IMR-90 (cell line): ENCODE data around the gene CCT5. TPM values are rescaled to one million over a fixed set of nuclear protein-coding genes. Genes with fewer than 3 reads are reported as not detected.
"Not testable (repeated sequence)": the region's sequence is repeated elsewhere in the genome, so short reads cannot be mapped to it uniquely, and the experiment has no call there.

Experiments
- ATAC-seq: fragments of 200-7000 bp; cut with Tn5 transposase; 2 replicates; pipeline ENCODE4 v1.9.1; 2020; ENCODE audit warnings: low read depth, mild to moderate bottlenecking, moderate library complexity
- BruUV-seq: library from RNA; stranded (reverse); fragments of 400-500 nt; replicated peaks from 2 replicates; lab custom pipeline; 2021; lab: Mats Ljungman, UMichigan
- CTCF ChIA-PET: fragments of 300-600 bp; formaldehyde crosslinking; extraction: SDS; loops from one replicate; lab custom pipeline; 2021; ENCODE audit warnings: antibody characterized with exemption; lab: Yijun Ruan, JAX
- POLR2A ChIA-PET: fragments of 300-600 bp; sonication (Branson Sonifier 250); formaldehyde crosslinking; loops from one replicate; lab custom pipeline; 2022; ENCODE audit warnings: antibody characterized with exemption; ENCODE audit not compliant: unreplicated experiment; lab: Charles Lee
- DNase-seq: peaks from one replicate; pipeline ENCODE4 v3.0.0; 2013
- H2AFZ ChIP-seq: replicated peaks from 2 replicates; pipeline ENCODE3; 2013; ENCODE audit warnings: low read length, mild to moderate bottlenecking; ENCODE audit not compliant: poor library complexity
- H2AK5ac ChIP-seq: 2 replicates; pipeline ENCODE4 v1.6.1; 2013; ENCODE audit warnings: low read depth, low read length, inconsistent platforms
- H2AK9ac ChIP-seq: replicated peaks from 2 replicates; pipeline ENCODE3; 2013; ENCODE audit warnings: mild to moderate bottlenecking, low read depth, low read length, moderate library complexity; ENCODE audit not compliant: poor library complexity
- H2BK120ac ChIP-seq: 2 replicates; pipeline ENCODE4 v1.6.1; 2013; ENCODE audit warnings: low read depth, low read length, inconsistent platforms
- H2BK15ac ChIP-seq: 3 replicates; pipeline ENCODE4 v1.6.1; 2013; ENCODE audit warnings: low read depth, low read length, inconsistent platforms
- H2BK20ac ChIP-seq: 2 replicates; pipeline ENCODE4 v1.6.1; 2013; ENCODE audit warnings: low read depth, mild to moderate bottlenecking, inconsistent platforms, low read length, moderate library complexity
- H2BK5ac ChIP-seq: 2 replicates; pipeline ENCODE4 v1.6.1; 2013; ENCODE audit warnings: mild to moderate bottlenecking, low read depth, low read length, inconsistent platforms; ENCODE audit not compliant: poor library complexity, severe bottlenecking
- H3K14ac ChIP-seq: replicated peaks from 2 replicates; pipeline ENCODE4 v1.6.1; 2013; ENCODE audit warnings: low read depth, low read length, inconsistent platforms
- H3K18ac ChIP-seq: 2 replicates; pipeline ENCODE4 v1.6.1; 2013; ENCODE audit warnings: low read depth, low read length, control low read depth
- H3K23ac ChIP-seq: 2 replicates; pipeline ENCODE4 v1.6.1; 2013; ENCODE audit warnings: low read depth, low read length, inconsistent platforms
- H3K27ac ChIP-seq: 2 replicates; pipeline ENCODE4 v1.5.1; 2013; ENCODE audit warnings: mild to moderate bottlenecking, control low read depth, low read length; ENCODE audit not compliant: insufficient read depth
- H3K27me3 ChIP-seq: 2 replicates; pipeline ENCODE4 v1.6.1; 2013; ENCODE audit warnings: low read length; ENCODE audit not compliant: control insufficient read depth, insufficient read depth
- H3K36me3 ChIP-seq: 2 replicates; pipeline ENCODE4 v1.6.1; 2013; ENCODE audit warnings: low read length, mixed read lengths; ENCODE audit not compliant: control insufficient read depth, insufficient read depth
- H3K4ac ChIP-seq: 2 replicates; pipeline ENCODE4 v1.6.1; 2013; ENCODE audit warnings: low read depth, low read length, inconsistent platforms
- H3K4me1 ChIP-seq: 2 replicates; pipeline ENCODE4 v1.6.1; 2013; ENCODE audit warnings: low read length, mixed read lengths; ENCODE audit not compliant: control insufficient read depth, insufficient read depth
- H3K4me2 ChIP-seq: 2 replicates; pipeline ENCODE4 v1.6.1; 2013; ENCODE audit warnings: low read depth, mild to moderate bottlenecking, control low read depth, low read length, moderate library complexity
- H3K4me3 ChIP-seq: 2 replicates; pipeline ENCODE4 v1.5.1; 2013; ENCODE audit warnings: low read depth, mild to moderate bottlenecking, control low read depth, low read length, moderate library complexity; ENCODE audit not compliant: insufficient read depth
- H3K56ac ChIP-seq: 2 replicates; pipeline ENCODE4 v1.6.1; 2013; ENCODE audit warnings: low read length, inconsistent platforms; ENCODE audit not compliant: insufficient read depth; ENCODE audit errors: extremely low read depth
- H3K79me1 ChIP-seq, 2 experiments: 2 replicates each; pipeline ENCODE4 v1.6.1; 2013; ENCODE audit warnings: low read length in 2 of 2, inconsistent platforms in 1 of 2, low read depth in 1 of 2
- H3K9ac ChIP-seq: 2 replicates; pipeline ENCODE4 v1.6.1; 2013; ENCODE audit warnings: low read depth, low read length, control low read depth
- H3K9me1 ChIP-seq: 2 replicates; pipeline ENCODE4 v1.6.1; 2013; ENCODE audit warnings: low read length, inconsistent platforms; ENCODE audit not compliant: insufficient read depth
- H3K9me3 ChIP-seq: 2 replicates; pipeline ENCODE4 v1.6.1; 2013; ENCODE audit warnings: low read length; ENCODE audit not compliant: control insufficient read depth, insufficient read depth
- H4K20me1 ChIP-seq: 2 replicates; pipeline ENCODE4 v1.6.1; 2013; ENCODE audit warnings: low read length, inconsistent platforms; ENCODE audit not compliant: insufficient read depth
- H4K5ac ChIP-seq: 2 replicates; pipeline ENCODE4 v1.6.1; 2013; ENCODE audit warnings: mild to moderate bottlenecking, low read depth, low read length, control low read depth
- H4K8ac ChIP-seq, 2 experiments: 2 replicates each; pipeline ENCODE4 v1.6.1; 2013; ENCODE audit warnings: low read depth in 2 of 2, low read length in 2 of 2, control low read depth in 1 of 2, inconsistent platforms in 1 of 2
- H4K91ac ChIP-seq: 2 replicates; pipeline ENCODE4 v1.6.1; 2013; ENCODE audit warnings: low read depth, low read length, inconsistent platforms; ENCODE audit not compliant: insufficient read depth
- BHLHE40 ChIP-seq: fragments of 150-350 bp; IDR thresholded peaks from 2 replicates; pipeline ENCODE4 v1.6.1; 2016; ENCODE audit warnings: mild to moderate bottlenecking, low read depth, low read length
- FOS ChIP-seq: fragments of 150-350 bp; IDR thresholded peaks from 2 replicates; pipeline ENCODE4 v1.6.1; 2016; ENCODE audit warnings: low read depth, low read length
- MAFK ChIP-seq: IDR thresholded peaks from 2 replicates; pipeline ENCODE4 v1.6.1; 2012; ENCODE audit warnings: low read depth, low read length, improper control_type of control experiment
- NFE2L2 ChIP-seq: fragments of 150-350 bp; IDR thresholded peaks from 2 replicates; pipeline ENCODE4 v1.6.1; 2016; ENCODE audit warnings: low read depth, mild to moderate bottlenecking, low read length
- RCOR1 ChIP-seq: IDR thresholded peaks from 2 replicates; pipeline ENCODE4 v1.6.1; 2012; ENCODE audit warnings: mild to moderate bottlenecking, low read length, improper control_type of control experiment; ENCODE audit not compliant: insufficient replicate concordance
- RFX5 ChIP-seq: IDR thresholded peaks from 2 replicates; pipeline ENCODE4 v1.8.0; 2012; ENCODE audit warnings: low read depth, mild to moderate bottlenecking, low read length, moderate library complexity
- WGBS, 2 experiments: methylation state at CpG; one replicate each; pipeline versions ENCODE4 v1.1.5 to v1.1.7; 2013; ENCODE audit warnings: missing lambda C conversion rate in 2 of 2; ENCODE audit not compliant: insufficient read length in 1 of 2; ENCODE audit errors: extremely low coverage in 2 of 2; 5-methylcytosine and 5-hydroxymethylcytosine counted together
- dilution Hi-C: fragments of 300-500 bp; cut with HindIII; formaldehyde crosslinking; loops from one replicate; pipeline ENCODE4 v1.14.3; 2018; ENCODE audit warnings: low sequenced_read_pairs; ENCODE audit not compliant: unreplicated experiment
- in situ Hi-C: fragments of 300-500 bp; cut with MboI; formaldehyde crosslinking; loops from 3 replicates; pipeline ENCODE4 v1.14.3; 2019; ENCODE audit warnings: low sequenced_read_pairs, inconsistent platforms, mixed read lengths
- intact Hi-C: fragments of 100-400 bp; cut with micrococcal nuclease; formaldehyde crosslinking; loops from 2 replicates; pipeline ENCODE4 v1.10.0; 2022
- polyA plus RNA-seq, 3 experiments: library from polyadenylated mRNA; depleted of rRNA; stranded (reverse); fragments of >200 nt; gene quantifications; 2 replicates each; pipeline ENCODE4 v1.2.3, GENCODE V29; 2012; ENCODE audit warnings: low replicate concordance in 1 of 3
- total RNA-seq: library from RNA; depleted of rRNA; stranded (reverse); fragments of >200 nt; gene quantifications from 2 replicates; pipeline ENCODE4 v1.2.3, GENCODE V29; 2012

Gene CCT5
- total and polyA plus RNA-seq, 2 of the 4 experiments (the other 2 are of a cell fraction): 358 to 481 TPM

DNA sequence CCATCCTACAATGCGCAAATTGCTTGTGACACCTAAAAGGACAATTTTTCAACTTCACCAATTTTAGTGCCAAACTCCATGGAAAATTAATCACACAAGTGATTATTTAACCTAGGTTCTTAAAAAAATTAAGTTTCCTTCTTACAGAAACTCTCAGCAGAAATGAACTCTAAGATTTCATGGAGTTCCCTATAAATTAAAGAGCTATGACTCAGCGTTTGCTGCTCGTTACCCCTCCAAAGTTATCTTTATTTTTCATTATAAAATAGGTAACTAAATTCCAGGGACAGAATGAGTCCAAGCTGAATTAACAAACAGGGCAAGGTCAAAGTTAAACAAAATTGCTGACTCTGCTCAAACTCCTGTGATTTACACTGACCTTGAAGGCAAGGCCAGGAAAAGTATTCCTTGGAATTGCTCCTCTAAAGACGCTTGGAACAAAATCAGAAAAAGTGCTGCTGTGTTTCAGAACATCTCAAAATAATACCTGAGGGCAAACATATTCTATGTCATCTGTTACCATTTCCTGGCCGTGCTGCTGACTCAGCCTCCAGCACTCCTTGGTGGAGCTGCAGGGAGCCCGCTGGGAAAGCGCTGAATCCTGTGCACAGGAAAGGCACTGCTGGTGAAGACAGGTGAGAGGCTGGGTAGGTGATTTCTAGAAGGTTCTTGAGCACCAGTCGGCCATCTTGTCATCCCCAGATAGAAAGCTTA lies 60.1 kb downstream of the CCT5 start:
- peak overlapping the region; percentile 61 for H2AFZ ChIP-seq
- H2BK120ac ChIP-seq: no peak overlapping the region
- ChIA-PET CTCF (interaction anchor here (1.1 kb wide), 1 partner anchor 19 kb away, joined by 3 read pairs; no protein-coding TSS in a partner anchor), POLR2A (no interaction called here)
- H2BK20ac ChIP-seq: no peak overlapping the region
- H3K79me1 ChIP-seq: peaks cover 0 to 9% of the 10 kb centered on the region in 2 experiments; a peak in 1 of 4 replicates
- no peak overlapping the region for H2AK5ac ChIP-seq
- no peak overlapping the region for H3K4ac ChIP-seq
- H4K5ac ChIP-seq: no peak overlapping the region
- no TSS peak for BruUV-seq
- no peak overlapping the region for H2BK15ac ChIP-seq
- no peak overlapping the region for H3K4me2 ChIP-seq
- no peak overlapping the region for H3K23ac ChIP-seq
- no peaks in the 10 kb centered on the region for H3K9me1 ChIP-seq
- ATAC-seq (no peak), DNase-seq (peak; percentile 59)
- TF ChIP-seq MAFK (peak; percentile 97), RFX5 (0 out of 2 replicates have a peak, but pooled peaks have one; percentile 40), FOS (no peak), BHLHE40 (no peak), RCOR1 (no peak), NFE2L2 (peak; percentile 79)
- dilution Hi-C loops (no loop called here), intact Hi-C loops (no loop called here), in situ Hi-C loops (no loop called here)
- H2BK5ac ChIP-seq: no peak overlapping the region
- peaks cover 8% of the 10 kb centered on the region for H3K4me1 ChIP-seq
- 0 out of 2 replicates have a peak overlapping the region, but pooled peaks have one; percentile 48 for H3K14ac ChIP-seq
- H3K4me3 ChIP-seq: no peak overlapping the region
- H4K8ac ChIP-seq: peak overlapping the region in 1 of 2 experiments; percentile 49; a peak in 1 of 4 replicates
- no peaks in the 10 kb centered on the region for H3K9me3 ChIP-seq
- H3K27ac ChIP-seq: 0 out of 2 replicates have a peak overlapping the region, but pooled peaks have one; percentile 9
- H3K36me3 ChIP-seq: no peaks in the 10 kb centered on the region
- no peaks in the 10 kb centered on the region for H4K20me1 ChIP-seq
- H3K18ac ChIP-seq: no peak overlapping the region
- H3K27me3 ChIP-seq: no peaks in the 10 kb centered on the region; the same call in 1 of the 2 replicates
- H3K9ac ChIP-seq: no peak overlapping the region
- no peak overlapping the region for H3K56ac ChIP-seq
- WGBS, 2 experiments: 33% methylated on average over 1 of the region's 8 CpGs; no CpG with 5 or more reads in 1 of the 2 experiments
- no peak overlapping the region for H2AK9ac ChIP-seq
- H4K91ac ChIP-seq: no peak overlapping the region

- H3K14ac ChIP-seq, H2AK9ac ChIP-seq, intact Hi-C loops, H3K23ac ChIP-seq, H2BK15ac ChIP-seq, H3K9me1 ChIP-seq, H4K91ac ChIP-seq, dilution Hi-C loops, H2BK20ac ChIP-seq, H3K4me1 ChIP-seq, H3K36me3 ChIP-seq, H4K8ac ChIP-seq, H2BK120ac ChIP-seq, H3K79me1 ChIP-seq, H3K4me2 ChIP-seq, H4K20me1 ChIP-seq, in situ Hi-C loops, H3K18ac ChIP-seq, BruUV-seq, H3K9me3 ChIP-seq, H3K4ac ChIP-seq, ATAC-seq, H3K27me3 ChIP-seq, H3K56ac ChIP-seq, H2BK5ac ChIP-seq, H4K5ac ChIP-seq, H3K9ac ChIP-seq, H2AFZ ChIP-seq, H2AK5ac ChIP-seq, H3K27ac ChIP-seq, H3K4me3 ChIP-seq, POLR2A ChIA-PET: not testable (repeated sequence)
- WGBS, 2 experiments: no CpG with 5 or more reads among the region's 8 CpGs
- peak; percentile 41 for DNase-seq
- CTCF ChIA-PET: interaction anchor here (1.1 kb wide), 1 partner anchor 19 kb away, joined by 3 read pairs; no protein-coding TSS in a partner anchor
Observed at GRCh38 chr5:10310835-10311570, 60.9 kb downstream of the CCT5 start.
